GM20000 (cell line): Measurements from ENCODE around the gene BEST4.

Experiments used
- DNase-seq: peaks from one replicate; pipeline ENCODE4 v3.0.0; 2012; ENCODE audit warnings: low spot score
- CTCF ChIP-seq: IDR thresholded peaks from 2 replicates; pipeline ENCODE4 v1.5.1; 2012; ENCODE audit warnings: mild to moderate bottlenecking, control low read depth; ENCODE audit errors: extremely low read depth, missing control alignments

BEST4 gene

GRCh38 chr1:44790968-44791801, 3.2 kb upstream of the BEST4 start:
- no peak for TF ChIP-seq CTCF
- no peak for DNase-seq

GRCh38 chr1:44787506-44787905, 464 bp downstream of the BEST4 start:
- no peak for DNase-seq
- no peak for TF ChIP-seq CTCF

- DNase-seq: no peak
- TF ChIP-seq CTCF: no peak
Observed at GRCh38 chr1:44786841-44787426, 1.0 kb downstream of the BEST4 start.

- TF ChIP-seq CTCF: peak; percentile 93
Observed at GRCh38 chr1:44786138-44786840, 1.7 kb downstream of the BEST4 start.

GRCh38 chr1:44785501-44786137, 2.4 kb downstream of the BEST4 start:
- no peak for TF ChIP-seq CTCF
- DNase-seq: no peak

More at GRCh38 chr1:44786138-44786840, 1.7 kb downstream of the BEST4 start:
- DNase-seq: peak; percentile 85

- no peak for TF ChIP-seq CTCF
- no peak for DNase-seq
Observed at GRCh38 chr1:44785029-44785380, 3.0 kb downstream of the BEST4 start.
